Ammon's horn (tissue), 1 donor: ENCODE measurements around the gene SHD.
"Not testable (repeated sequence)": the region's sequence is repeated elsewhere in the genome, so short reads cannot be mapped to it uniquely, and the experiment has no call there.

Source experiments
- DNase-seq: peaks from one replicate; pipeline ENCODE4 v3.0.0-alpha.2; 2016; ENCODE audit warnings: low spot score

SHD gene

GRCh38 chr19:4267101-4267900 lies 11.8 kb upstream of the SHD start:
- DNase-seq, result no peak

GRCh38 chr19:4267901-4268815 lies 10.9 kb upstream of the SHD start:
- no peak for DNase-seq

GRCh38 chr19:4268816-4269430 lies 10.1 kb upstream of the SHD start:
- no peak for DNase-seq

- DNase-seq, result no peak
Measured at GRCh38 chr19:4272894-4273293, 6.2 kb upstream of the SHD start.

- not testable (repeated sequence) for DNase-seq
Measured at GRCh38 chr19:4274321-4274686, 4.8 kb upstream of the SHD start.

GRCh38 chr19:4277191-4277696 lies 1.8 kb upstream of the SHD start:
- no peak for DNase-seq

- DNase-seq, result no peak
Measured at GRCh38 chr19:4278010-4278409, 1.1 kb upstream of the SHD start.

GRCh38 chr19:4279267-4279529 lies 132 bp downstream of the SHD start:
- no peak for DNase-seq

GRCh38 chr19:4279530-4280422 lies 710 bp downstream of the SHD start:
- DNase-seq, result no peak

GRCh38 chr19:4284176-4284958 lies 5.3 kb downstream of the SHD start:
- no peak for DNase-seq

GRCh38 chr19:4284974-4285373 lies 5.9 kb downstream of the SHD start:
- no peak for DNase-seq

- DNase-seq, result not testable (repeated sequence)
Measured at GRCh38 chr19:4286141-4286540, 7.1 kb downstream of the SHD start.

GRCh38 chr19:4288091-4288777 lies 9.2 kb downstream of the SHD start:
- no peak for DNase-seq

- DNase-seq, result no peak
Measured at GRCh38 chr19:4291184-4291732, 12.2 kb downstream of the SHD start.

- DNase-seq, result no peak
Measured at GRCh38 chr19:4292515-4292914, 13.4 kb downstream of the SHD start.

- DNase-seq, result no peak
Measured at GRCh38 chr19:4294389-4294788, 15.3 kb downstream of the SHD start.

- peak; percentile 85 for DNase-seq
Measured at GRCh38 chr19:4295972-4296771, 17.1 kb downstream of the SHD start.

- no peak for DNase-seq
Measured at GRCh38 chr19:4297901-4298809, 19.1 kb downstream of the SHD start.
